Thoracic aorta endothelial cell (primary cell): Measurements from ENCODE around the gene ARRDC5. TPM values are rescaled to one million over a fixed set of nuclear protein-coding genes. Genes with fewer than 3 reads are reported as not detected.

Experiments
- small RNA-seq: library from RNA; depleted of rRNA; stranded (forward); fragments of <200 nt; gene quantifications from one replicate; pipeline ENCODE3, GENCODE V24; 2012
- total RNA-seq: library from RNA; depleted of rRNA; stranded (reverse); fragments of >200 nt; gene quantifications from 2 replicates; pipeline ENCODE4 v1.2.3, GENCODE V29; 2012

Gene ARRDC5
- total RNA-seq, result not detected in 2 replicates

GRCh38 chr19:4902796-4903195 is at the start of gene ARRDC5:
Gene ARRDC5, minus strand, starts transcription at chr19:4902896. Its CDS starts 71 bp downstream, at chr19:4902825.

DNA sequence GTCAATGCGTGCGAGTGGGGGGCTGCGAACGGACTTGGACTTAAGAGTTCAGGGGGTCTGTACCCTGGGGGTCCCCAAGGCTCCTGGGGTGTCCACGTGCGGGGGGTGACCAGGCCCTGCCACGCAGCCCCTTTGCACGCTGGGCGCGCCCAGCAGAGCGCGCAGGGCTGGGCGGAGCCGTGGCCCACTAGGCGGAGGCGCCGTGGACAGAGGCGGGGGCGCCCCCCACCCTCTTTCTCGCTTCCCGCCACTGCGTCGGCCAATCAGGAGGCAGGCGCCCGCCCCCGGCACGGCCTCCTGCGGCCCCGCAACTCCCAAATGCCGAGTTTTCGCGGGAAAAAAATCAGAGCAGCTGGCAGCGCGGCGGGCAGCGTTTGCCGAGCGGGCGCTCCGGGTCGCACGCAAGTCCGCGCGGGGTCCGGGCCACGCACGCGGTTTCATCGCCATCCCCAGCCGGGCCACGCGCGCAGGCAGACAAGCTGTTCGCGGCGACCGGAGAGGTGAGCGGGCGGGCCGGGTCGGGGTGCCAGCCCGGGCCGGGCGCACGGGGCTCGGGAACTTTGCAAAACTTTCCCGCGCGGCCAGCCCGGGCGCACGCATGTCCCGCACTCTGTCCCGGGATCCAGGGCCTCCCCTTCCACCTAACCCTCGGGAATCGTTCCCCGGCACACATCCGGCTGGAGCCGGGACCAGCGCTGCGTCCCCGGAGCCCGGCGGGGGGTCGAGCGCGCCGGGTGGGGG is 6.6 kb upstream of the ARRDC5 start, which contains the start of gene UHRF1:
Gene UHRF1 (plus strand): TSS at position 346 of the 741 bp plus-strand sequence. CDS start 1,385 bp downstream, outside the sequence.

GRCh38 chr19:4867534-4868285 is 35.0 kb downstream of the ARRDC5 start, which contains the start of gene PLIN3:
Gene PLIN3, minus strand, starts transcription at chr19:4867667. Its CDS starts 6,273 bp downstream, at chr19:4861394.

Small RNAs within 50 kb of the gene (small RNA-seq; reads per million reads assigned to genes)
- gene MIR4747, result not detected

Other genes with a start within 250 kb of the ARRDC5 start
- gene MYDGF, start 232.6 kb downstream of the ARRDC5 start, total RNA-seq, result 162 and 175 TPM in 2 replicates
- 69.8 and 85.8 TPM in 2 replicates for gene DPP9, start 179.1 kb downstream of the ARRDC5 start, total RNA-seq
- gene FEM1A, start 111.2 kb downstream of the ARRDC5 start, total RNA-seq, result 14.6 and 15.1 TPM in 2 replicates
- gene TICAM1, start 71.2 kb downstream of the ARRDC5 start, total RNA-seq, result 3.9 and 5.5 TPM in 2 replicates
- gene PLIN3, start 35.2 kb downstream of the ARRDC5 start, total RNA-seq, result 78.6 and 98.9 TPM in 2 replicates
- gene UHRF1, start 6.6 kb upstream of the ARRDC5 start, total RNA-seq, result 47.7 and 57.4 TPM in 2 replicates
- gene KDM4B, start 66.2 kb upstream of the ARRDC5 start, total RNA-seq, result 23.9 and 25.6 TPM in 2 replicates